HEK293 (cell line): ENCODE results near the gene SPIRE1.
"Not testable (repeated sequence)": the region's sequence is repeated elsewhere in the genome, so short reads cannot be mapped to it uniquely, and the experiment has no call there.

ENCODE experiments used
- CTCF ChIA-PET: fragments of 350-600 bp; formaldehyde crosslinking; extraction: SDS; loops from one replicate; lab custom pipeline; 2021; ENCODE audit warnings: antibody characterized with exemption; lab: Yijun Ruan, JAX
- POLR2A ChIA-PET: fragments of 300-600 bp; formaldehyde crosslinking; extraction: SDS; loops from one replicate; lab custom pipeline; 2020; ENCODE audit warnings: antibody characterized with exemption, inconsistent platforms; lab: Yijun Ruan, JAX
- H3K27ac ChIP-seq: fragments of 200-500 bp; sonication (Bioruptor generic); 2 replicates; pipeline ENCODE4 v1.5.1; 2014; ENCODE audit warnings: low read depth, low read length, control low read depth, inconsistent platforms; ENCODE audit errors: extremely low read depth
- H3K36me3 ChIP-seq, 2 experiments: fragments of 200-500 bp in 1 of 2; sonication (Bioruptor generic) in 1 of 2; 1 replicate in 1 of 2; 2 replicates in 1 of 2; pipeline ENCODE4 v1.5.1; 2014 to 2017; ENCODE audit warnings: inconsistent platforms in 2 of 2, low read length in 2 of 2; ENCODE audit not compliant: control insufficient read depth in 2 of 2, insufficient read depth in 1 of 2
- H3K4me1 ChIP-seq: fragments of 200-500 bp; sonication (Bioruptor generic); 2 replicates; pipeline ENCODE4 v1.5.1; 2014; ENCODE audit warnings: mild to moderate bottlenecking, low read length, inconsistent platforms; ENCODE audit not compliant: control insufficient read depth, insufficient read depth
- H3K4me3 ChIP-seq: 2 replicates; pipeline ENCODE4 v1.5.1; 2011; ENCODE audit warnings: low read depth, mild to moderate bottlenecking, control low read depth, low read length, moderate library complexity
- H3K9me3 ChIP-seq: fragments of 200-500 bp; sonication (Bioruptor generic); 2 replicates; pipeline ENCODE4 v1.5.1; 2014; ENCODE audit warnings: low read depth, low read length, inconsistent platforms; ENCODE audit not compliant: control insufficient read depth, insufficient read depth
- KLF10 ChIP-seq: fragments of 450-650 bp; IDR thresholded peaks from 2 replicates; pipeline ENCODE4 v1.5.1; 2018; ENCODE audit warnings: missing biosample characterization, mild to moderate bottlenecking, missing genetic modification characterization
- OSR2 ChIP-seq: fragments of 450-650 bp; formaldehyde crosslinking; IDR thresholded peaks from 2 replicates; pipeline ENCODE4 v1.5.1; 2016; ENCODE audit warnings: missing biosample characterization, missing genetic modification characterization
- SP7 ChIP-seq: fragments of 450-650 bp; formaldehyde crosslinking; IDR thresholded peaks from 2 replicates; pipeline ENCODE4 v1.5.1; 2016; ENCODE audit warnings: missing biosample characterization, missing genetic modification characterization
- YY1 ChIP-seq: fragments of 450-650 bp; formaldehyde crosslinking; IDR thresholded peaks from 2 replicates; pipeline ENCODE4 v1.5.1; 2018; ENCODE audit warnings: missing biosample characterization, missing genetic modification characterization
- ZNF146 ChIP-seq: fragments of 450-650 bp; formaldehyde crosslinking; IDR thresholded peaks from 2 replicates; pipeline ENCODE4 v1.5.1; 2016; ENCODE audit warnings: missing biosample characterization, missing genetic modification characterization
- ZNF23 ChIP-seq: fragments of 450-650 bp; formaldehyde crosslinking; IDR thresholded peaks from 2 replicates; pipeline ENCODE4 v1.5.1; 2016; ENCODE audit warnings: missing biosample characterization, missing genetic modification characterization, borderline replicate concordance
- ZNF391 ChIP-seq: fragments of 450-650 bp; formaldehyde crosslinking; IDR thresholded peaks from 2 replicates; pipeline ENCODE4 v1.5.1; 2016; ENCODE audit warnings: low read depth, missing biosample characterization, missing genetic modification characterization, borderline replicate concordance
- ZNF558 ChIP-seq: fragments of 450-650 bp; formaldehyde crosslinking; IDR thresholded peaks from 2 replicates; pipeline ENCODE4 v1.5.1; 2016; ENCODE audit warnings: missing biosample characterization, missing genetic modification characterization
- ZNF776 ChIP-seq: fragments of 450-650 bp; formaldehyde crosslinking; IDR thresholded peaks from 2 replicates; pipeline ENCODE4 v1.5.0; 2017; ENCODE audit warnings: missing biosample characterization, missing genetic modification characterization, borderline replicate concordance
- ZSCAN30 ChIP-seq: fragments of 450-650 bp; IDR thresholded peaks from 2 replicates; pipeline ENCODE4 v1.5.1; 2018; ENCODE audit warnings: missing biosample characterization, mild to moderate bottlenecking, missing genetic modification characterization, moderate library complexity
- TF ChIP-seq, protein P1 (sequence below): fragments of 450-650 bp; formaldehyde crosslinking; IDR thresholded peaks from 2 replicates; pipeline ENCODE4 v1.5.1; 2016; ENCODE audit warnings: missing biosample characterization, missing genetic modification characterization
- TF ChIP-seq, protein P2 (sequence below): fragments of 450-650 bp; formaldehyde crosslinking; conservative IDR thresholded peaks from 2 replicates; pipeline ENCODE4 v1.5.1; 2016; ENCODE audit warnings: low read depth, missing biosample characterization, missing genetic modification characterization
- TF ChIP-seq, protein P3 (sequence below): fragments of 450-650 bp; formaldehyde crosslinking; IDR thresholded peaks from 2 replicates; pipeline ENCODE4 v1.5.1; 2016; ENCODE audit warnings: missing biosample characterization, missing genetic modification characterization
- TF ChIP-seq, protein P4 (sequence below): fragments of 450-650 bp; formaldehyde crosslinking; optimal IDR thresholded peaks from 2 replicates; pipeline ENCODE3; 2016; ENCODE audit warnings: missing biosample characterization, mild to moderate bottlenecking, missing genetic modification characterization
- TF ChIP-seq, protein P5 (sequence below): fragments of 450-650 bp; formaldehyde crosslinking; IDR thresholded peaks from 2 replicates; pipeline ENCODE4 v1.5.1; 2016; ENCODE audit warnings: missing biosample characterization, missing genetic modification characterization
- TF ChIP-seq, protein P6 (sequence below): fragments of 450-650 bp; formaldehyde crosslinking; IDR thresholded peaks from 2 replicates; pipeline ENCODE4 v1.5.1; 2016; ENCODE audit warnings: missing biosample characterization, missing genetic modification characterization, borderline replicate concordance

The SPIRE1 gene

DNA sequence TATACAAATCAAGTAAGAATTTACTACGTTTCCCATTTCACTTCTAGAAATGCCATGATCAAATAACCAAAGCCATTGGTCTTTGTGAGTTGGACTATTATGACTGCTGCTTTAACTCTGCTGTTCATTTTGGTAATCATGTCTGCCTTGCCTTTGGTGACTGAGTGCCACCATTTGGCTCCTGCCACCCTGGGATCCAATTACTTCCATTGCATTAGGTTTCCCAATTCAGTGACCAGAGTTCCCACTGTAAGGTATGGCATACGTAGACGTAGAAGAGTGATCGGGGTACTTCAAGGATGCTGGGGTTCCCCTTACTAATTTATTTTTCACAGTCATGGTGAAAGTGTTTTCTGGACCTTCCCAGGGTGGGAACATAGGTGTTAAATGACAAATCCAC is 90.1 kb downstream of the SPIRE1 start (continued):
- TF ChIP-seq, protein P1, sequence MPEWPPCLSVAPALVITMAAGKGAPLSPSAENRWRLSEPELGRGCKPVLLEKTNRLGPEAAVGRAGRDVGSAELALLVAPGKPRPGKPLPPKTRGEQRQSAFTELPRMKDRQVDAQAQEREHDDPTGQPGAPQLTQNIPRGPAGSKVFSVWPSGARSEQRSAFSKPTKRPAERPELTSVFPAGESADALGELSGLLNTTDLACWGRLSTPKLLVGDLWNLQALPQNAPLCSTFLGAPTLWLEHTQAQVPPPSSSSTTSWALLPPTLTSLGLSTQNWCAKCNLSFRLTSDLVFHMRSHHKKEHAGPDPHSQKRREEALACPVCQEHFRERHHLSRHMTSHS = no peak

DNA sequence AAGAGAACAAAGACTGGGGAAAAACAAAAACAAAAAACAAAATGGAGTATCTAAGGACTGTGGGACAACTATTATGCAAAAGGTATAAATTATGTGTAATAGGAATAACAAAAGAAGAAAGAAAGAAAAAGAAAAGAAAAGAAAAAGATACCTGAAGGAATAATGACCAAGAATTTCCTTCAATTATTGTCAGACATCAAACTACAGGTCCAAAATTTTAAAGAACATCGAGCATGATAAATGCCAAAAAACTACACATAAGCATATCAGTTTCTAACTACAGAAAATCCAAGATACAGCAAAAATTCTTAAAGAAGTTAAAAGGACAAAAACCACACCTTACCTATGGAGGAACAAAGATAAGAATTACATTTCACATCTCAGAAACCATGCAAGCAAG is 93.0 kb downstream of the SPIRE1 start:
- POLR2A ChIA-PET = no interaction called here
- Histone ChIP-seq H3K36me3 (no peaks in the 10 kb centered on the region), H3K27ac (no peak overlapping the region), H3K4me3 (no peak overlapping the region), H3K4me1 (peaks cover 3% of the 10 kb centered on the region), H3K9me3 (no peaks in the 10 kb centered on the region)
- CTCF ChIA-PET = interaction anchor here (0.6 to 0.8 kb wide), 2 partner anchors 10 to 25 kb away, joined by 3 to 5 read pairs; no protein-coding TSS in a partner anchor
- TF ChIP-seq, protein P2, sequence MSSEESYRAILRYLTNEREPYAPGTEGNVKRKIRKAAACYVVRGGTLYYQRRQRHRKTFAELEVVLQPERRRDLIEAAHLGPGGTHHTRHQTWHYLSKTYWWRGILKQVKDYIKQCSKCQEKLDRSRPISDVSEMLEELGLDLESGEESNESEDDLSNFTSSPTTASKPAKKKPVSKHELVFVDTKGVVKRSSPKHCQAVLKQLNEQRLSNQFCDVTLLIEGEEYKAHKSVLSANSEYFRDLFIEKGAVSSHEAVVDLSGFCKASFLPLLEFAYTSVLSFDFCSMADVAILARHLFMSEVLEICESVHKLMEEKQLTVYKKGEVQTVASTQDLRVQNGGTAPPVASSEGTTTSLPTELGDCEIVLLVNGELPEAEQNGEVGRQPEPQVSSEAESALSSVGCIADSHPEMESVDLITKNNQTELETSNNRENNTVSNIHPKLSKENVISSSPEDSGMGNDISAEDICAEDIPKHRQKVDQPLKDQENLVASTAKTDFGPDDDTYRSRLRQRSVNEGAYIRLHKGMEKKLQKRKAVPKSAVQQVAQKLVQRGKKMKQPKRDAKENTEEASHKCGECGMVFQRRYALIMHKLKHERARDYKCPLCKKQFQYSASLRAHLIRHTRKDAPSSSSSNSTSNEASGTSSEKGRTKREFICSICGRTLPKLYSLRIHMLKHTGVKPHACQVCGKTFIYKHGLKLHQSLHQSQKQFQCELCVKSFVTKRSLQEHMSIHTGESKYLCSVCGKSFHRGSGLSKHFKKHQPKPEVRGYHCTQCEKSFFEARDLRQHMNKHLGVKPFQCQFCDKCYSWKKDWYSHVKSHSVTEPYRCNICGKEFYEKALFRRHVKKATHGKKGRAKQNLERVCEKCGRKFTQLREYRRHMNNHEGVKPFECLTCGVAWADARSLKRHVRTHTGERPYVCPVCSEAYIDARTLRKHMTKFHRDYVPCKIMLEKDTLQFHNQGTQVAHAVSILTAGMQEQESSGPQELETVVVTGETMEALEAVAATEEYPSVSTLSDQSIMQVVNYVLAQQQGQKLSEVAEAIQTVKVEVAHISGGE (tag by site-specific recombination) = no peak
- TF ChIP-seq ZNF776 (tag by site-specific recombination) (no peak), ZNF558 (peak; percentile 97), ZNF146 (tag by site-specific recombination) (no peak)

DNA sequence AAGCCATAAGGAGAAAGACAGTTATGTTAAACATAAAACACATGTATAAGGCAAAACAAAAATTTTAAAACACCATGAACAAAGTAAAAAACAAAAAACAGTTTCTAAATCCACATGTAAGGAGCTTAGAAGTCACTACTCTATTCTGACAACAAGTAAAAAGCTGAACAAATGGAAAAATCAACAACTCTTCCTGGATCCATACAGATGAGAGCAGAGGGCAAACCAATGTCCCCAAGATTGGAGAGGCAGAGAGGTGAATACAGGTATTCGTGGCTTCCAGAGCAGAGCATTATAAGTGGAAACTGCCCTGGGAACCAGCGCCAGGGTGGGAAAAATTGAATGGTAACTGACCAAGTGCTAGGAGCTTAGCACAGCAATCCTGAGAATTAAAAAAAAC is 93.5 kb downstream of the SPIRE1 start:
- ChIA-PET POLR2A (no interaction called here), CTCF (interaction anchor here (0.6 kb wide), 1 partner anchor 11 kb away, joined by 3 read pairs; no protein-coding TSS in a partner anchor)
- no peaks in the 10 kb centered on the region for H3K36me3 ChIP-seq
- H3K27ac ChIP-seq = no peak overlapping the region
- no peak for TF ChIP-seq YY1 (tag by site-specific recombination)
- TF ChIP-seq ZNF391 (tag by site-specific recombination) = no peak
- TF ChIP-seq, protein P3, sequence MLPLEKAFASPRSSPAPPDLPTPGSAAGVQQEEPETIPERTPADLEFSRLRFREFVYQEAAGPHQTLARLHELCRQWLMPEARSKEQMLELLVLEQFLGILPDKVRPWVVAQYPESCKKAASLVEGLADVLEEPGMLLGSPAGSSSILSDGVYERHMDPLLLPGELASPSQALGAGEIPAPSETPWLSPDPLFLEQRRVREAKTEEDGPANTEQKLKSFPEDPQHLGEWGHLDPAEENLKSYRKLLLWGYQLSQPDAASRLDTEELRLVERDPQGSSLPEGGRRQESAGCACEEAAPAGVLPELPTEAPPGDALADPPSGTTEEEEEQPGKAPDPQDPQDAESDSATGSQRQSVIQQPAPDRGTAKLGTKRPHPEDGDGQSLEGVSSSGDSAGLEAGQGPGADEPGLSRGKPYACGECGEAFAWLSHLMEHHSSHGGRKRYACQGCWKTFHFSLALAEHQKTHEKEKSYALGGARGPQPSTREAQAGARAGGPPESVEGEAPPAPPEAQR (tag by site-specific recombination) = no peak
- TF ChIP-seq ZNF23 (tag by site-specific recombination) = no peak
- TF ChIP-seq, protein P4, sequence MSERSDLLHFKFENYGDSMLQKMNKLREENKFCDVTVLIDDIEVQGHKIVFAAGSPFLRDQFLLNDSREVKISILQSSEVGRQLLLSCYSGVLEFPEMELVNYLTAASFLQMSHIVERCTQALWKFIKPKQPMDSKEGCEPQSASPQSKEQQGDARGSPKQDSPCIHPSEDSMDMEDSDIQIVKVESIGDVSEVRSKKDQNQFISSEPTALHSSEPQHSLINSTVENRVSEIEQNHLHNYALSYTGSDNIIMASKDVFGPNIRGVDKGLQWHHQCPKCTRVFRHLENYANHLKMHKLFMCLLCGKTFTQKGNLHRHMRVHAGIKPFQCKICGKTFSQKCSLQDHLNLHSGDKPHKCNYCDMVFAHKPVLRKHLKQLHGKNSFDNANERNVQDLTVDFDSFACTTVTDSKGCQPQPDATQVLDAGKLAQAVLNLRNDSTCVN (tag by site-specific recombination) = no peak
- TF ChIP-seq, protein P5, sequence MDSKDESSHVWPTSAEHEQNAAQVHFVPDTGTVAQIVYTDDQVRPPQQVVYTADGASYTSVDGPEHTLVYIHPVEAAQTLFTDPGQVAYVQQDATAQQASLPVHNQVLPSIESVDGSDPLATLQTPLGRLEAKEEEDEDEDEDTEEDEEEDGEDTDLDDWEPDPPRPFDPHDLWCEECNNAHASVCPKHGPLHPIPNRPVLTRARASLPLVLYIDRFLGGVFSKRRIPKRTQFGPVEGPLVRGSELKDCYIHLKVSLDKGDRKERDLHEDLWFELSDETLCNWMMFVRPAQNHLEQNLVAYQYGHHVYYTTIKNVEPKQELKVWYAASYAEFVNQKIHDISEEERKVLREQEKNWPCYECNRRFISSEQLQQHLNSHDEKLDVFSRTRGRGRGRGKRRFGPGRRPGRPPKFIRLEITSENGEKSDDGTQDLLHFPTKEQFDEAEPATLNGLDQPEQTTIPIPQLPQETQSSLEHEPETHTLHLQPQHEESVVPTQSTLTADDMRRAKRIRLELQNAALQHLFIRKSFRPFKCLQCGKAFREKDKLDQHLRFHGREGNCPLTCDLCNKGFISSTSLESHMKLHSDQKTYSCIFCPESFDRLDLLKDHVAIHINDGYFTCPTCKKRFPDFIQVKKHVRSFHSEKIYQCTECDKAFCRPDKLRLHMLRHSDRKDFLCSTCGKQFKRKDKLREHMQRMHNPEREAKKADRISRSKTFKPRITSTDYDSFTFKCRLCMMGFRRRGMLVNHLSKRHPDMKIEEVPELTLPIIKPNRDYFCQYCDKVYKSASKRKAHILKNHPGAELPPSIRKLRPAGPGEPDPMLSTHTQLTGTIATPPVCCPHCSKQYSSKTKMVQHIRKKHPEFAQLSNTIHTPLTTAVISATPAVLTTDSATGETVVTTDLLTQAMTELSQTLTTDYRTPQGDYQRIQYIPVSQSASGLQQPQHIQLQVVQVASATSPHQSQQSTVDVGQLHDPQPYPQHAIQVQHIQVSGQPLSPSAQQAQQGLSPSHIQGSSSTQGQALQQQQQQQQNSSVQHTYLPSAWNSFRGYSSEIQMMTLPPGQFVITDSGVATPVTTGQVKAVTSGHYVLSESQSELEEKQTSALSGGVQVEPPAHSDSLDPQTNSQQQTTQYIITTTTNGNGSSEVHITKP (tag by site-specific recombination) = no peak
- no peak for TF ChIP-seq OSR2 (tag by site-specific recombination)
- no peak for TF ChIP-seq ZSCAN30 (tag by site-specific recombination)
- no peak for TF ChIP-seq SP7 (tag by site-specific recombination)
- no peak for TF ChIP-seq KLF10 (tag by site-specific recombination)
- TF ChIP-seq, protein P6, sequence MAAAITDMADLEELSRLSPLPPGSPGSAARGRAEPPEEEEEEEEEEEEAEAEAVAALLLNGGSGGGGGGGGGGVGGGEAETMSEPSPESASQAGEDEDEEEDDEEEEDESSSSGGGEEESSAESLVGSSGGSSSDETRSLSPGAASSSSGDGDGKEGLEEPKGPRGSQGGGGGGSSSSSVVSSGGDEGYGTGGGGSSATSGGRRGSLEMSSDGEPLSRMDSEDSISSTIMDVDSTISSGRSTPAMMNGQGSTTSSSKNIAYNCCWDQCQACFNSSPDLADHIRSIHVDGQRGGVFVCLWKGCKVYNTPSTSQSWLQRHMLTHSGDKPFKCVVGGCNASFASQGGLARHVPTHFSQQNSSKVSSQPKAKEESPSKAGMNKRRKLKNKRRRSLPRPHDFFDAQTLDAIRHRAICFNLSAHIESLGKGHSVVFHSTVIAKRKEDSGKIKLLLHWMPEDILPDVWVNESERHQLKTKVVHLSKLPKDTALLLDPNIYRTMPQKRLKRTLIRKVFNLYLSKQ (tag by site-specific recombination) = no peak
- TF ChIP-seq, all 188 proteins: peak for 0
- Histone ChIP-seq H3K4me3 (no peak overlapping the region), H3K9me3 (no peaks in the 10 kb centered on the region), H3K4me1 (no peaks in the 10 kb centered on the region)

DNA sequence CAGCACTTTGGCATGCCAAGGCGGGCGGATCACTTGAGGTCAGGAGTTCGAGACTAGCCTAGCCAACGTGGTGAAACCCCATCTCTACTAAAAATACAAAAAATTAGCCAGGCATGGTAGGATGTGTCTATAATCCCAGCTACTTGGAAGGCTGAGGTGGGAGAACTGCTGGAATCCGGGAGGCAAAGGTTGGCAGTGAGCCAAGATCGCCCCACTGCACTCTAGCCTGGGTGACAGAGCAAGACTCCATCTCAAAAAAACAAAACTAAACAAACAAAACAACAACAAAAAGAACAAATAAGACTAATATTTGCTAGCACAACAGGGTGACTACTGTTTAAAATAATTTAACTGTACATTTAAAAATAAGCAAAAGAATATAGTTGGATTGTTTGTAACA is 97.3 kb downstream of the SPIRE1 start:
- H3K4me1 ChIP-seq, H3K4me3 ChIP-seq, H3K36me3 ChIP-seq, H3K9me3 ChIP-seq, H3K27ac ChIP-seq, POLR2A ChIA-PET, CTCF ChIA-PET: not testable (repeated sequence)
